K562 (cell line): ENCODE data around the gene CACNA1C. TPM values are rescaled to one million over a fixed set of nuclear protein-coding genes. Genes with fewer than 3 reads are reported as not detected.

Experiments
- ATAC-seq: fragments of 200-7000 bp; cut with Tn5 transposase; 3 replicates; pipeline ENCODE4 v1.9.1; 2020; ENCODE audit warnings: moderate library complexity
- BruUV-seq: library from RNA; stranded (reverse); fragments of 400-500 nt; replicated peaks from 2 replicates; lab custom pipeline; 2021; lab: Mats Ljungman, UMichigan
- CTCF ChIA-PET: fragments of 300-600 bp; formaldehyde crosslinking; extraction: SDS; loops from one replicate; lab custom pipeline; 2021; ENCODE audit warnings: low intra/inter-chr PET ratio; lab: Yijun Ruan, JAX
- POLR2A ChIA-PET: fragments of 300-600, 350-650 bp; sonication (Branson Sonifier 250); formaldehyde crosslinking; extraction: SDS; loops from one replicate; lab custom pipeline; 2021; ENCODE audit warnings: antibody characterized with exemption, inconsistent platforms; lab: Yijun Ruan, JAX
- DNase-seq, 4 experiments: peaks; one replicate each; pipeline versions ENCODE4 v3.0.0 to v3.0.0-alpha.2; 2011 to 2018; ENCODE audit warnings: low spot score in 3 of 4, mixed read lengths in 3 of 4; ENCODE audit errors: extremely low read depth in 1 of 4
- FAIRE-seq: peaks from 2 replicates; lab custom pipeline; 2011; peaks lifted over from hg19 to GRCh38; lab: Jason Lieb, UNC
- H2AFZ ChIP-seq: 2 replicates; pipeline ENCODE4 v1.6.0; 2011; ENCODE audit warnings: low read depth, low read length, control low read depth, inconsistent platforms
- H3K27ac ChIP-seq: fragments of 200-600 bp; 3 replicates; pipeline ENCODE4 v1.8.0; 2011; ENCODE audit warnings: low read depth, mild to moderate bottlenecking, control low read depth, inconsistent platforms, low read length, moderate library complexity, mixed read lengths; ENCODE audit errors: extremely low read depth
- H3K27me3 ChIP-seq, 2 experiments: fragments of 300-600 bp in 1 of 2; 2 replicates in 1 of 2; 3 replicates in 1 of 2; pipeline versions ENCODE4 v1.6.0 to v1.8.0; 2011; ENCODE audit warnings: inconsistent platforms in 2 of 2, low read length in 2 of 2, mild to moderate bottlenecking in 1 of 2, mixed read lengths in 1 of 2, moderate library complexity in 1 of 2; ENCODE audit not compliant: control insufficient read depth in 2 of 2, insufficient read depth in 2 of 2
- H3K36me3 ChIP-seq: fragments of 300-600 bp; 3 replicates; pipeline ENCODE4 v1.8.0; 2011; ENCODE audit warnings: mild to moderate bottlenecking, low read length, inconsistent platforms; ENCODE audit not compliant: control insufficient read depth, insufficient read depth
- H3K4me1 ChIP-seq, 2 experiments: fragments of 200-600 bp in 1 of 2; replicated peaks in 1 of 2; 2 replicates in 1 of 2; 3 replicates in 1 of 2; pipeline versions ENCODE4 v1.5.1 to v1.8.0; 2011; ENCODE audit warnings: inconsistent platforms in 2 of 2, low read length in 2 of 2, mild to moderate bottlenecking in 1 of 2, mixed read lengths in 1 of 2, moderate library complexity in 1 of 2; ENCODE audit not compliant: control insufficient read depth in 2 of 2, insufficient read depth in 2 of 2
- H3K4me2 ChIP-seq: 2 replicates; pipeline ENCODE4 v1.6.1; 2011; ENCODE audit warnings: low read length, control low read depth, inconsistent platforms, mixed read lengths; ENCODE audit not compliant: insufficient read depth
- H3K4me3 ChIP-seq: fragments of 200-600 bp; sonication (generic), shearing (Covaris generic); 2 replicates; pipeline ENCODE4 v1.5.1; 2016; ENCODE audit warnings: control low read depth, inconsistent platforms
- H3K79me2 ChIP-seq: fragments of 200-600 bp; 3 replicates; pipeline ENCODE4 v1.8.0; 2011; ENCODE audit warnings: low read length, inconsistent platforms; ENCODE audit not compliant: control insufficient read depth, insufficient read depth
- H3K9ac ChIP-seq, 2 experiments: 2 replicates each; pipeline versions ENCODE4 v1.6.0 to v1.6.1; 2011; ENCODE audit warnings: low read depth in 2 of 2, low read length in 2 of 2, control low read depth in 1 of 2, inconsistent platforms in 1 of 2, mild to moderate bottlenecking in 1 of 2, mixed read lengths in 1 of 2; ENCODE audit not compliant: insufficient read depth in 1 of 2
- H3K9me1 ChIP-seq: one replicate; pipeline ENCODE4 v1.6.0; 2011; ENCODE audit warnings: inconsistent platforms, mild to moderate bottlenecking, low read length, moderate library complexity; ENCODE audit not compliant: control insufficient read depth, insufficient read depth
- H3K9me3 ChIP-seq: replicated peaks from 2 replicates; pipeline ENCODE4 v1.5.1; 2011; ENCODE audit warnings: low read depth, low read length, inconsistent platforms; ENCODE audit not compliant: control insufficient read depth, insufficient read depth
- H4K20me1 ChIP-seq: replicated peaks from 2 replicates; pipeline ENCODE4 v1.6.1; 2011; ENCODE audit warnings: low read length, inconsistent platforms, mixed read lengths; ENCODE audit not compliant: control insufficient read depth, insufficient read depth
- CHCHD3 ChIP-seq: fragments of 250-450 bp; sonication (Bioruptor Pico); IDR thresholded peaks from 2 replicates; pipeline ENCODE4 v2.1.2; 2022; ENCODE audit warnings: mild to moderate bottlenecking
- MED1 ChIP-seq: sonication (generic); formaldehyde crosslinking; IDR thresholded peaks from 2 replicates; pipeline ENCODE4 v1.8.1; 2023; ENCODE audit warnings: missing genetic modification reagents, borderline replicate concordance
- TRIM24 ChIP-seq, 2 experiments: fragments of 450-650 bp; IDR thresholded peaks; 2 replicates each; pipeline ENCODE4 v1.6.1; 2016
- WGBS: fragments of 100-300 bp; shearing (Covaris generic); methylation state at CpG from one replicate; pipeline ENCODE4 v1.1.6; 2016; ENCODE audit warnings: low coverage, mixed read lengths; ENCODE audit not compliant: insufficient coverage; ENCODE audit errors: missing lambda C conversion rate; 5-methylcytosine and 5-hydroxymethylcytosine counted together
- in situ Hi-C: fragments of 300-500 bp; cut with MboI; formaldehyde crosslinking; loops from 4 replicates; pipeline ENCODE4 v1.15.0; 2018; ENCODE audit warnings: inconsistent platforms, mixed read lengths
- intact Hi-C: fragments of 100-400 bp; cut with micrococcal nuclease; formaldehyde crosslinking; loops from 2 replicates; pipeline ENCODE4 v1.14.2; 2022
- polyA plus RNA-seq, 8 experiments: library from polyadenylated mRNA; depleted of rRNA in 4 of 8; stranded (reverse) in 5 of 8; unstranded in 3 of 8; fragments of >200 nt; fragmentation: Nextera tagmentation in 2 of 8; fragmentation: Illumina TruSeq in 1 of 8; extraction: Ambion mirVana in 2 of 8; extraction: Trizol in 1 of 8; gene quantifications; 2 replicates each; pipeline versions ENCODE4 v1.2.1 to v1.2.3, GENCODE V29; 2011 to 2014; ENCODE audit warnings: inconsistent platforms in 1 of 8, missing spikeins in 1 of 8
- total RNA-seq, 7 experiments: library from RNA; depleted of rRNA in 6 of 7; stranded (reverse); fragments of >200 nt in 6 of 7; fragmentation: Illumina TruSeq in 2 of 7; extraction: Trizol in 2 of 7; gene quantifications; 2 replicates each; pipeline versions ENCODE4 v1.2.1 to v1.2.3, GENCODE V29; 2011 to 2021; ENCODE audit warnings: low replicate concordance in 1 of 7
- TF ChIP-seq, protein P1 (sequence below): fragments of 200-400 bp; formaldehyde crosslinking; IDR thresholded peaks from 2 replicates; pipeline ENCODE4 v1.6.1; 2017; ENCODE audit warnings: mild to moderate bottlenecking, low read depth, low read length, moderate library complexity
- TF ChIP-seq, protein P2 (sequence below): fragments of 450-650 bp; formaldehyde crosslinking; IDR thresholded peaks from 2 replicates; pipeline ENCODE4 v1.4.0; 2020; ENCODE audit warnings: mild to moderate bottlenecking, moderate library complexity

Gene CACNA1C
- total and polyA plus RNA-seq, 9 of the 15 experiments (the other 6 are each of a cell fraction or from before 2014, with no cell fraction given), result not detected

DNA sequence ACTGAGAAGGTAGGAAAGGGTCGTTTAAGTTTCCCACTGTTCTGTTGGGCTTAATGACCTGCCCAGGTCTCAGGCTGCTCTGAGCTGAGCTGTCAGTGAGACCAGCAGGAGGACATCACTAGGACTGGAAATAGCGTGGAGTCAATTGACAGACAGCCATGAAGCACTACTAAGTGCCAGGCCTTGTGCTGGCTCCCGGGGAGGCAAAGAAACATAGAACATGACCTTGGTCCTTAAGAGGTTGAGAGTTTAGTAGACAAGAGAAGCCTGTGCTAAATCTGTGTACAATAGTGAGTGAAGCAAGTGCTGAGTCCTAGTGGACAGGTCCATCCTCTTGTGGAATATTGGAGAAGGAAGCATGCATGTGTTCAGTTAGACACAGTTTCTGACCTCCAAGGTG is 239.2 kb downstream of the CACNA1C start:
- Histone ChIP-seq H3K4me3 (no peak overlapping the region), H3K36me3 (no peaks in the 10 kb centered on the region), H3K27ac (no peak overlapping the region), H3K9me3 (no peaks in the 10 kb centered on the region), H3K4me1 (no peaks in the 10 kb centered on the region)
- 7% methylated on average over 2 of the region's 3 CpGs for WGBS
- no TSS peak for BruUV-seq
- TF ChIP-seq, protein P1, sequence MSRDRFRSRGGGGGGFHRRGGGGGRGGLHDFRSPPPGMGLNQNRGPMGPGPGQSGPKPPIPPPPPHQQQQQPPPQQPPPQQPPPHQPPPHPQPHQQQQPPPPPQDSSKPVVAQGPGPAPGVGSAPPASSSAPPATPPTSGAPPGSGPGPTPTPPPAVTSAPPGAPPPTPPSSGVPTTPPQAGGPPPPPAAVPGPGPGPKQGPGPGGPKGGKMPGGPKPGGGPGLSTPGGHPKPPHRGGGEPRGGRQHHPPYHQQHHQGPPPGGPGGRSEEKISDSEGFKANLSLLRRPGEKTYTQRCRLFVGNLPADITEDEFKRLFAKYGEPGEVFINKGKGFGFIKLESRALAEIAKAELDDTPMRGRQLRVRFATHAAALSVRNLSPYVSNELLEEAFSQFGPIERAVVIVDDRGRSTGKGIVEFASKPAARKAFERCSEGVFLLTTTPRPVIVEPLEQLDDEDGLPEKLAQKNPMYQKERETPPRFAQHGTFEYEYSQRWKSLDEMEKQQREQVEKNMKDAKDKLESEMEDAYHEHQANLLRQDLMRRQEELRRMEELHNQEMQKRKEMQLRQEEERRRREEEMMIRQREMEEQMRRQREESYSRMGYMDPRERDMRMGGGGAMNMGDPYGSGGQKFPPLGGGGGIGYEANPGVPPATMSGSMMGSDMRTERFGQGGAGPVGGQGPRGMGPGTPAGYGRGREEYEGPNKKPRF, result no peak
- no peak for TF ChIP-seq MED1 (CRISPR knock-in tag)
- TF ChIP-seq, all 486 proteins: peak for 0
- CTCF ChIA-PET, result interaction anchor here (0.6 to 0.7 kb wide), 2 partner anchors 235 to 242 kb away, joined by 3 read pairs; no protein-coding TSS in a partner anchor
- in situ Hi-C loops, result loop anchor here (25.0 kb wide), 1 partner anchor 230 kb away; the partner anchor contains the start of gene CACNA1C
- peaks cover 0 to 6% of the 10 kb centered on the region in 2 experiments; a peak in 1 of 5 replicates for H3K27me3 ChIP-seq
- H3K9me1 ChIP-seq, result no peaks in the 10 kb centered on the region
- FAIRE-seq (no peak), ATAC-seq (no peak), DNase-seq (no peak)
- H4K20me1 ChIP-seq, result no peaks in the 10 kb centered on the region
- H2AFZ ChIP-seq, result no peak overlapping the region
- H3K9ac ChIP-seq, result no peak overlapping the region
- intact Hi-C loops, result no loop called here
- POLR2A ChIA-PET, result no interaction called here
- H3K79me2 ChIP-seq, result no peaks in the 10 kb centered on the region
- no peak overlapping the region for H3K4me2 ChIP-seq

DNA sequence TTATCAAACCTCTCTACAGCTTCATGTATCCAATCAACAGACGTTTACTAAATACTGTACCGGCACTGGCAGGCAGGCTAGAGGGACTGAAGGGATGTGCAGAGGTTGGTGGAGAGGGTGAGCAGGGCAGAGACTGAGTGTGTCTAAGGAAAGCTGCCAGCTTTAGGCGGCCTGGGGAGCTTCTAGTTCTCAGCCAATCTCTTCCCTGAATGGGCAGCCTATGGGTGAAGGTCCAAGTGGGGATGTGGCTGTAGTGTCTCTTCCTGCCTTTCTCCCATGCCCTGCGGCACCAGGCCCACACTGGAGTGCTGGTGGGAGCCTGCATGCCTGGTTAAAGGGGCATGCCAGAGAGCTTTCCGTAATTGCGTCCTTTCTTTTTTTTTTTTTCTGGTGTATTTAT is 239.8 kb downstream of the CACNA1C start:
- H3K9me3 ChIP-seq, result no peaks in the 10 kb centered on the region
- intact Hi-C loops, result no loop called here
- no peak overlapping the region for H3K4me2 ChIP-seq
- no peaks in the 10 kb centered on the region for H3K79me2 ChIP-seq
- CTCF ChIA-PET, result no interaction called here
- H3K9ac ChIP-seq, result no peak overlapping the region
- no peaks in the 10 kb centered on the region for H3K4me1 ChIP-seq
- POLR2A ChIA-PET, result no interaction called here
- peaks cover 0 to under 1% of the 10 kb centered on the region in 2 experiments; a peak in 1 of 5 replicates for H3K27me3 ChIP-seq
- no TSS peak for BruUV-seq
- DNase-seq, result no peak
- in situ Hi-C loops, result loop anchor here (25.0 kb wide), 1 partner anchor 230 kb away; the partner anchor contains the start of gene CACNA1C
- no peak for FAIRE-seq
- no peak overlapping the region for H3K4me3 ChIP-seq
- no peaks in the 10 kb centered on the region for H3K9me1 ChIP-seq
- 3% methylated on average over 3 of the region's 6 CpGs for WGBS
- ATAC-seq, result no peak
- no peaks in the 10 kb centered on the region for H3K36me3 ChIP-seq
- H3K27ac ChIP-seq, result no peak overlapping the region
- H2AFZ ChIP-seq, result no peak overlapping the region
- H4K20me1 ChIP-seq, result no peaks in the 10 kb centered on the region
- no peak for TF ChIP-seq TRIM24 (IDR thresholded peaks at IDR 0.05)
- TF ChIP-seq CHCHD3 (CRISPR knock-in tag), result no peak
- TF ChIP-seq, protein P2, sequence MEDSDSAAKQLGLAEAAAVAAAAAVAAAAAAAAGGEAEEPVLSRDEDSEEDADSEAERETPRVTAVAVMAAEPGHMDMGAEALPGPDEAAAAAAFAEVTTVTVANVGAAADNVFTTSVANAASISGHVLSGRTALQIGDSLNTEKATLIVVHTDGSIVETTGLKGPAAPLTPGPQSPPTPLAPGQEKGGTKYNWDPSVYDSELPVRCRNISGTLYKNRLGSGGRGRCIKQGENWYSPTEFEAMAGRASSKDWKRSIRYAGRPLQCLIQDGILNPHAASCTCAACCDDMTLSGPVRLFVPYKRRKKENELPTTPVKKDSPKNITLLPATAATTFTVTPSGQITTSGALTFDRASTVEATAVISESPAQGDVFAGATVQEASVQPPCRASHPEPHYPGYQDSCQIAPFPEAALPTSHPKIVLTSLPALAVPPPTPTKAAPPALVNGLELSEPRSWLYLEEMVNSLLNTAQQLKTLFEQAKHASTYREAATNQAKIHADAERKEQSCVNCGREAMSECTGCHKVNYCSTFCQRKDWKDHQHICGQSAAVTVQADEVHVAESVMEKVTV, result no peak
